Parathyroid adenoma (tissue), 2 donors: ENCODE measurements around the gene SHISA9.
"Not testable (repeated sequence)": the region's sequence is repeated elsewhere in the genome, so short reads cannot be mapped to it uniquely, and the experiment has no call there.

ENCODE experiments used
- H2AFZ ChIP-seq: fragments of 300-600 bp; sonication (generic); one replicate; pipeline ENCODE4 v1.7.0; 2017; ENCODE audit warnings: antibody characterized with exemption, mild to moderate bottlenecking
- H3K27ac ChIP-seq: fragments of 300-600 bp; sonication (generic); one replicate; pipeline ENCODE4 v1.7.0; 2017
- H3K27me3 ChIP-seq: fragments of 300-600 bp; sonication (generic); one replicate; pipeline ENCODE4 v1.7.0; 2017; ENCODE audit warnings: low read length; ENCODE audit not compliant: control insufficient read depth, insufficient read depth
- H3K36me3 ChIP-seq: fragments of 300-600 bp; sonication (generic); one replicate; pipeline ENCODE4 v1.7.0; 2017; ENCODE audit warnings: low read length; ENCODE audit not compliant: control insufficient read depth, insufficient read depth
- H3K4me1 ChIP-seq: fragments of 300-600 bp; sonication (generic); one replicate; pipeline ENCODE4 v1.7.0; 2017; ENCODE audit warnings: control low read depth
- H3K4me2 ChIP-seq: fragments of 300-600 bp; sonication (generic); one replicate; pipeline ENCODE4 v1.7.0; 2017; ENCODE audit warnings: low read length
- H3K4me3 ChIP-seq: fragments of 300-600 bp; sonication (generic); one replicate; pipeline ENCODE4 v1.7.0; 2017; ENCODE audit warnings: low read depth, low read length
- H3K79me2 ChIP-seq: fragments of 300-600 bp; sonication (generic); one replicate; pipeline ENCODE4 v1.7.0; 2017; ENCODE audit warnings: control low read depth
- H3K9ac ChIP-seq: fragments of 300-600 bp; sonication (generic); one replicate; pipeline ENCODE4 v1.7.0; 2017; ENCODE audit warnings: mild to moderate bottlenecking
- H3K9me3 ChIP-seq: fragments of 300-600 bp; sonication (generic); one replicate; pipeline ENCODE4 v1.7.0; 2017; ENCODE audit warnings: low read length; ENCODE audit not compliant: control insufficient read depth
- TF ChIP-seq, protein P1 (sequence below): fragments of 300-600 bp; sonication (generic); IDR thresholded peaks from one replicate; pipeline ENCODE4 v1.7.0; 2017; ENCODE audit warnings: antibody characterized with exemption, mild to moderate bottlenecking
- donor health status: primary hyperparathyroidism.

Gene SHISA9

DNA sequence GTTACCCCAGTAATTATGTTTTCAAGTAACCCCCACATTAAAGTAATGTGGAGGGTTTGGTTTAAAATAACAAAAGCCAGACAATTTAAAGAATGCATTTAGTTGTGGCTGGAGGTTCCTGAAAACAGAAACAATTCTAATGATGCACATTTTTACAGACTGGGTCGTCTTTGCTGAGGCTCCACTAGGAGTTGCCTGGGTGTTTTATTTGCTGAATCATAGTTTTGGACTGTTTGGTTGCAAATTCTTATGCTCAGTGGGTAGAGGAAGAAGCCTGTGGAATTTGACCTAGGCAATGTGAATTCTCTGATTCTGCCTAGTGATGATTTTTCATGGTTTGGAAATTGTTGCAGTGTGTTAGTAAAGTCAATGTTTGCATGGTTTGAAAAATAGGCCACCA lies 16.3 kb downstream of the SHISA9 start:
- no peaks in the 10 kb centered on the region for H3K9me3 ChIP-seq
- no peaks in the 10 kb centered on the region for H3K4me1 ChIP-seq
- H3K79me2 ChIP-seq: no peaks in the 10 kb centered on the region
- TF ChIP-seq, protein P1, sequence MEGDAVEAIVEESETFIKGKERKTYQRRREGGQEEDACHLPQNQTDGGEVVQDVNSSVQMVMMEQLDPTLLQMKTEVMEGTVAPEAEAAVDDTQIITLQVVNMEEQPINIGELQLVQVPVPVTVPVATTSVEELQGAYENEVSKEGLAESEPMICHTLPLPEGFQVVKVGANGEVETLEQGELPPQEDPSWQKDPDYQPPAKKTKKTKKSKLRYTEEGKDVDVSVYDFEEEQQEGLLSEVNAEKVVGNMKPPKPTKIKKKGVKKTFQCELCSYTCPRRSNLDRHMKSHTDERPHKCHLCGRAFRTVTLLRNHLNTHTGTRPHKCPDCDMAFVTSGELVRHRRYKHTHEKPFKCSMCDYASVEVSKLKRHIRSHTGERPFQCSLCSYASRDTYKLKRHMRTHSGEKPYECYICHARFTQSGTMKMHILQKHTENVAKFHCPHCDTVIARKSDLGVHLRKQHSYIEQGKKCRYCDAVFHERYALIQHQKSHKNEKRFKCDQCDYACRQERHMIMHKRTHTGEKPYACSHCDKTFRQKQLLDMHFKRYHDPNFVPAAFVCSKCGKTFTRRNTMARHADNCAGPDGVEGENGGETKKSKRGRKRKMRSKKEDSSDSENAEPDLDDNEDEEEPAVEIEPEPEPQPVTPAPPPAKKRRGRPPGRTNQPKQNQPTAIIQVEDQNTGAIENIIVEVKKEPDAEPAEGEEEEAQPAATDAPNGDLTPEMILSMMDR: no peak
- no peak overlapping the region for H3K27ac ChIP-seq
- no peak overlapping the region for H3K9ac ChIP-seq
- H3K36me3 ChIP-seq: no peaks in the 10 kb centered on the region
- no peak overlapping the region for H2AFZ ChIP-seq
- no peak overlapping the region for H3K4me3 ChIP-seq
- H3K27me3 ChIP-seq: no peaks in the 10 kb centered on the region
- H3K4me2 ChIP-seq: no peak overlapping the region

DNA sequence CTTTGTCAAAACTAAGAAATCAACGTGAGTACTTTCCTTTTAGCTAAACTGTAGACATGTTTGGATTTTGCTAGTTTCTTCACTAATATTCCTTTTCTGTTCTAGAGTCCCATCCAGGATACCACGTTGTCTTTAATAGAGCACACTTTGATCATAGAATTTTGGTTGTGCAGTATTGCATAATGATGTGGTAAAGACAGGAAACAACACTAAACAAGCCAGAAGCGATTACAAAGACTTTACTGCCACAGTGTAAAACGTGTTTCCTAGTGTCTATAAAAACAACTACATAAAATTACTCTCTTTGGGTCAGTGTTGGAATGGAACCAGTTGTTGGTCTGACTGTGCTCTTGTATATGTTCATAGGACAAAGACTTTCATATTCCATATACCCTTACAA lies 19.3 kb downstream of the SHISA9 start:
- Histone ChIP-seq H3K4me3 (no peak overlapping the region), H3K4me1 (no peaks in the 10 kb centered on the region), H3K36me3 (no peaks in the 10 kb centered on the region), H3K27ac (no peak overlapping the region), H3K4me2 (no peak overlapping the region), H3K27me3 (no peaks in the 10 kb centered on the region), H3K9ac (no peak overlapping the region), H3K9me3 (no peaks in the 10 kb centered on the region), H2AFZ (no peak overlapping the region), H3K79me2 (no peaks in the 10 kb centered on the region)
- TF ChIP-seq, protein P1: no peak

DNA sequence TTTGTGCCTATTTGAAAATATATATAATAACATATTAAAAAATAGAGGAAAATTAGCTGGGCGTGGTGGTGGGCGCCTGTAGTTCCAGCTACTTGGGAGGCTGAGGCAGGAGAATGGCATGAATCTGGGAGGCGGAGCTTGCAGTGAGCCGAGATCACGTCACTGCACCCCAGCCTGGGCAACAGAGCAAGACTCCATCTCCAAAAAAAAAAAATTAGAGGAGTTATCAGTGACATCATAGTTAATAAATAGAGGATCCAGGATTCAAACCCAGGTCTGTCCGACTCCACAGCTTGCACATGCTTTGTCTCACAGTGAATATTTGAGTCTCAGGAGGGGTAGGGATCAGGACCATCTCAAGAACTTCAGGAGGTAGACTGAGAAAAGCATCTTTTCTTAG lies 22.2 kb downstream of the SHISA9 start:
- H2AFZ ChIP-seq: not testable (repeated sequence)

GRCh38 chr16:12925026-12925800 lies 23.8 kb downstream of the SHISA9 start:
- Histone ChIP-seq H3K4me2 (no peak overlapping the region), H3K27ac (no peak overlapping the region), H3K4me3 (no peak overlapping the region), H3K9me3 (no peaks in the 10 kb centered on the region), H3K4me1 (no peaks in the 10 kb centered on the region), H3K79me2 (no peaks in the 10 kb centered on the region), H3K27me3 (no peaks in the 10 kb centered on the region), H3K9ac (no peak overlapping the region), H3K36me3 (no peaks in the 10 kb centered on the region), H2AFZ (no peak overlapping the region)
- TF ChIP-seq, protein P1: no peak

More for the DNA sequence above, 22.2 kb downstream of the SHISA9 start:
- H3K36me3 ChIP-seq, H3K4me2 ChIP-seq, H3K4me3 ChIP-seq, H3K27ac ChIP-seq, H3K9ac ChIP-seq, H3K4me1 ChIP-seq, H3K27me3 ChIP-seq, H3K79me2 ChIP-seq, H3K9me3 ChIP-seq: not testable (repeated sequence)

- Histone ChIP-seq H3K27ac (no peak overlapping the region), H3K4me3 (no peak overlapping the region), H3K4me1 (no peaks in the 10 kb centered on the region), H3K4me2 (no peak overlapping the region), H3K36me3 (no peaks in the 10 kb centered on the region), H3K79me2 (no peaks in the 10 kb centered on the region), H2AFZ (no peak overlapping the region), H3K27me3 (no peaks in the 10 kb centered on the region), H3K9ac (no peak overlapping the region), H3K9me3 (no peaks in the 10 kb centered on the region)
- TF ChIP-seq, protein P1: no peak
Measured at GRCh38 chr16:12927591-12927990, 26.2 kb downstream of the SHISA9 start.
